Measurements from ENCODE around the gene YPEL1. TPM values are rescaled to one million over a fixed set of nuclear protein-coding genes. Genes with fewer than 3 reads are reported as not detected.

Gene YPEL1
- total RNA-seq, 1 experiment from 2014 or later = 0.07 TPM

GRCh38 chr22:21666786-21667185, 68.8 kb downstream of the YPEL1 start:
- H3K27ac Mint-ChIP-seq (ENCODE audit: low read depth, unreplicated experiment) = peak overlapping the region; percentile 91
- peak overlapping the region; percentile 99 for H3K4me3 Mint-ChIP-seq (ENCODE audit: unreplicated experiment)
- TF ChIP-seq CTCF (IDR thresholded peaks at IDR 0.05; ENCODE audit: unreplicated experiment) = no peak
- BruUV-seq (replicated peaks) = no TSS peak
- intact Hi-C loops (cut with micrococcal nuclease) = no loop called here
- CTCF ChIA-PET = no interaction called here
- no peaks in the 10 kb centered on the region for H3K9me3 Mint-ChIP-seq (ENCODE audit: unreplicated experiment)
- POLR2A ChIA-PET = interaction anchor here (1.1 to 2.0 kb wide), 3 partner anchors 24 to 201 kb away, joined by 3 to 19 read pairs (median 12); partner anchors contain the start of genes MAPK1, SDF2L1 and YDJC
- peaks cover 6% of the 10 kb centered on the region for H3K4me1 Mint-ChIP-seq (ENCODE audit: insufficient read depth, unreplicated experiment)
- H3K27me3 Mint-ChIP-seq (ENCODE audit: insufficient read depth, unreplicated experiment) = no peaks in the 10 kb centered on the region
- H3K36me3 Mint-ChIP-seq (ENCODE audit: insufficient read depth, unreplicated experiment) = peaks cover 32% of the 10 kb centered on the region
- DNase-seq (ENCODE audit: unreplicated experiment) = no peak

- Mint-ChIP-seq H3K9me3 (ENCODE audit: unreplicated experiment) (no peaks in the 10 kb centered on the region), H3K4me1 (ENCODE audit: insufficient read depth, unreplicated experiment) (peaks cover 6% of the 10 kb centered on the region), H3K27ac (ENCODE audit: low read depth, unreplicated experiment) (peak overlapping the region; percentile 91), H3K27me3 (ENCODE audit: insufficient read depth, unreplicated experiment) (no peaks in the 10 kb centered on the region), H3K4me3 (ENCODE audit: unreplicated experiment) (peak overlapping the region; percentile 99), H3K36me3 (ENCODE audit: insufficient read depth, unreplicated experiment) (peaks cover 16% of the 10 kb centered on the region)
- intact Hi-C loops (cut with micrococcal nuclease) = no loop called here
- POLR2A ChIA-PET = interaction anchor here (0.7 to 2.0 kb wide), 8 partner anchors 9 to 202 kb away, joined by 3 to 19 read pairs (median 6); partner anchors contain the start of genes MAPK1, SDF2L1 and YDJC
- TSS peak; percentile 81 for BruUV-seq (replicated peaks)
- CTCF ChIA-PET = interaction anchor here (1.2 to 1.7 kb wide), 4 partner anchors 19 to 287 kb away, joined by 3 to 7 read pairs (median 4); partner anchors contain the start of genes PPM1F and YDJC
- no peak for TF ChIP-seq CTCF (IDR thresholded peaks at IDR 0.05; ENCODE audit: unreplicated experiment)
- no peak for DNase-seq (ENCODE audit: unreplicated experiment)
Measured at GRCh38 chr22:21665047-21665851, 70.3 kb downstream of the YPEL1 start.

- ChIA-PET CTCF (interaction anchor here (1.1 kb wide), 1 partner anchor 17 kb away, joined by 4 read pairs; no protein-coding TSS in a partner anchor), POLR2A (no interaction called here)
- H3K27ac Mint-ChIP-seq (ENCODE audit: low read depth, unreplicated experiment) = no peak overlapping the region
- BruUV-seq (replicated peaks) = no TSS peak
- H3K4me1 Mint-ChIP-seq (ENCODE audit: insufficient read depth, unreplicated experiment) = peaks cover 6% of the 10 kb centered on the region
- intact Hi-C loops (cut with micrococcal nuclease) = no loop called here
- H3K27me3 Mint-ChIP-seq (ENCODE audit: insufficient read depth, unreplicated experiment) = no peaks in the 10 kb centered on the region
- no peak overlapping the region for H3K4me3 Mint-ChIP-seq (ENCODE audit: unreplicated experiment)
- H3K9me3 Mint-ChIP-seq (ENCODE audit: unreplicated experiment) = no peaks in the 10 kb centered on the region
- peaks cover 16% of the 10 kb centered on the region for H3K36me3 Mint-ChIP-seq (ENCODE audit: insufficient read depth, unreplicated experiment)
- no peak for DNase-seq (ENCODE audit: unreplicated experiment)
- TF ChIP-seq CTCF (IDR thresholded peaks at IDR 0.05; ENCODE audit: unreplicated experiment) = no peak
Measured at GRCh38 chr22:21663738-21664137, 71.9 kb downstream of the YPEL1 start.

- Mint-ChIP-seq H3K27ac (ENCODE audit: low read depth, unreplicated experiment) (no peak overlapping the region), H3K36me3 (ENCODE audit: insufficient read depth, unreplicated experiment) (peaks cover 11% of the 10 kb centered on the region), H3K9me3 (ENCODE audit: unreplicated experiment) (no peaks in the 10 kb centered on the region), H3K27me3 (ENCODE audit: insufficient read depth, unreplicated experiment) (no peaks in the 10 kb centered on the region), H3K4me1 (ENCODE audit: insufficient read depth, unreplicated experiment) (peaks cover 2% of the 10 kb centered on the region), H3K4me3 (ENCODE audit: unreplicated experiment) (no peak overlapping the region)
- intact Hi-C loops (cut with micrococcal nuclease) = no loop called here
- no TSS peak for BruUV-seq (replicated peaks)
- no peak for TF ChIP-seq CTCF (IDR thresholded peaks at IDR 0.05; ENCODE audit: unreplicated experiment)
- POLR2A ChIA-PET = no interaction called here
- DNase-seq (ENCODE audit: unreplicated experiment) = no peak
- CTCF ChIA-PET = no interaction called here
Measured at GRCh38 chr22:21661991-21662390, 73.6 kb downstream of the YPEL1 start.

Measured in MCF 10A (cell line).